ENCODE data around the gene FERMT1. TPM values are rescaled to one million over a fixed set of nuclear protein-coding genes. Genes with fewer than 3 reads are reported as not detected.
"Not testable (repeated sequence)": the region's sequence is repeated elsewhere in the genome, so short reads cannot be mapped to it uniquely, and the experiment has no call there.

Gene FERMT1
- total RNA-seq, 1 experiment from 2014 or later = 1.3 TPM

DNA sequence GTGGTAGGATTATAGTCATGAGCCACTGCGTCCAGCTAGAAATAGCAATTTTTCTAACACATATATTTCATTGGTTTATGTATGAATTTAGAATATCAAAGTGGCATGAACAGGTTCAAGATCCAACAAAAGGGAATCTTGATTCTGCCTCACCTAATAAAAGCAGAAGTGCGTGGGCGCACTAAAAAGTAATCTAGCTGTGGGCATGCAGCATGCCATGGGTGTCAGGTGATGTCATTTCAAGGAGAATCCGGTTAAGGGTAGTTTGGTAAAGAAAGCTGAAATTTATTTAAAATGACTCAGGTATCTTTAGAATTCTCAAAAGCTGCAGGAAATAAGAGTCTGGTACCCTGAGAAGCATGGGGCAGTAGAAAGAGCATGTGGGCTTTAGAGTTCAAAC, 86.6 kb downstream of the FERMT1 start:
- no peaks in the 10 kb centered on the region for H3K4me1 ChIP-seq (ENCODE audit: insufficient read depth, low read length, poor library complexity, severe bottlenecking)
- intact Hi-C loops (cut with micrococcal nuclease; ENCODE audit: unreplicated experiment) = no loop called here
- ChIA-PET CTCF (no interaction called here), POLR2A (ENCODE audit: low non-redundant PET) (no interaction called here)
- peaks cover 42% of the 10 kb centered on the region for H3K36me3 ChIP-seq (ENCODE audit: insufficient read depth, low read length, poor library complexity, severe bottlenecking)
- H3K9me3 ChIP-seq (ENCODE audit: low read depth, low read length, poor library complexity, severe bottlenecking) = no peaks in the 10 kb centered on the region
- H3K27ac ChIP-seq (ENCODE audit: low read depth, low read length, poor library complexity, severe bottlenecking) = no peak overlapping the region
- no peaks in the 10 kb centered on the region for H3K27me3 ChIP-seq (replicated peaks; ENCODE audit: insufficient read depth, low read depth, low read length, poor library complexity)
- DNase-seq (ENCODE audit: low spot score) = no peak
- BruUV-seq (replicated peaks) = no TSS peak
- H3K4me3 ChIP-seq (ENCODE audit: low read depth, low read length, poor library complexity, severe bottlenecking) = no peak overlapping the region
- TF ChIP-seq, protein P1, sequence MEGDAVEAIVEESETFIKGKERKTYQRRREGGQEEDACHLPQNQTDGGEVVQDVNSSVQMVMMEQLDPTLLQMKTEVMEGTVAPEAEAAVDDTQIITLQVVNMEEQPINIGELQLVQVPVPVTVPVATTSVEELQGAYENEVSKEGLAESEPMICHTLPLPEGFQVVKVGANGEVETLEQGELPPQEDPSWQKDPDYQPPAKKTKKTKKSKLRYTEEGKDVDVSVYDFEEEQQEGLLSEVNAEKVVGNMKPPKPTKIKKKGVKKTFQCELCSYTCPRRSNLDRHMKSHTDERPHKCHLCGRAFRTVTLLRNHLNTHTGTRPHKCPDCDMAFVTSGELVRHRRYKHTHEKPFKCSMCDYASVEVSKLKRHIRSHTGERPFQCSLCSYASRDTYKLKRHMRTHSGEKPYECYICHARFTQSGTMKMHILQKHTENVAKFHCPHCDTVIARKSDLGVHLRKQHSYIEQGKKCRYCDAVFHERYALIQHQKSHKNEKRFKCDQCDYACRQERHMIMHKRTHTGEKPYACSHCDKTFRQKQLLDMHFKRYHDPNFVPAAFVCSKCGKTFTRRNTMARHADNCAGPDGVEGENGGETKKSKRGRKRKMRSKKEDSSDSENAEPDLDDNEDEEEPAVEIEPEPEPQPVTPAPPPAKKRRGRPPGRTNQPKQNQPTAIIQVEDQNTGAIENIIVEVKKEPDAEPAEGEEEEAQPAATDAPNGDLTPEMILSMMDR (conservative IDR thresholded peaks at IDR 0.05; ENCODE audit: low read depth, low read length) = no peak
- TF ChIP-seq EZH2 (IDR thresholded peaks at IDR 0.05; ENCODE audit: borderline replicate concordance, low read depth, low read length, poor library complexity, severe bottlenecking) = no peak

DNA sequence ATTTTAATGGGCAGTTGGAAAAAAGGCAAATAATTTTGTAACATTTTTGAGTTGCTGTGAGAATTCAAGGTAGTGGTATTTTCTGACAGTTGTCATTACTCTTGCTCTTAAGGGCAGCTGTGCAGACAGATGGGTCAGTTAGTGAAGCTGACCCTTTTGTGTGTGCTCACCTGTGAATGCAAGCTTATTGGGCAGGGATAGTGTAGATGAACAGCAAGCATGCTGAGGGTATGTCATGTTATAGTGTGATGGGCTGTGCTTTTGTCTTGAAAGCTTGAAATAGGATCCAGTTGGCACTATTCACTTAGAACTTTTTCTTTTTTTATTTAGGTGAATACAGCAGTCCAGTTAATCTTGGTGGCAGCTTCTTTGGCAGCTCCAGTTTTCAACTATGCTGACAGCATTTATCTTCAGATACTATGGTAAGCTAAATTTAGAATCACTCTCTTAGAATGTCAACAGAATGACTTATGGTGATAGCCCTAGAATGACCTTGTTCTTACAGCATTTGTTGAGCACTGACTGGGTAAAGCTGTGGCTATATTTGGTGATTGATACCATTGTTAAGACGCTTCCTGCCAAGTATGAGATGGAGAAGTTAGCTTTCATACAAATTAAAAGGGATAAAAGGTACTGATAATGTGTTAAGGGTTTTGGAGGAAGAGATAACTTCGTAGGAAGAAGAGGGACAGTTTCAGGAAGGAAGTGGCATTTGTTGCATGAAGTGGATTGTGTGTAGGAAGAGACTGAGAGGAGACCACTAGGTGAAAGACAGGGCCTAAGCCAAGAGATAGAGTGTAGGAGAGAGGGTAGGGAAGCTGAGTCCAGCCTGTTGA, 88.5 kb downstream of the FERMT1 start:
- Histone ChIP-seq H3K4me3 (ENCODE audit: low read depth, low read length, poor library complexity, severe bottlenecking) (no peak overlapping the region), H3K27me3 (replicated peaks; ENCODE audit: insufficient read depth, low read depth, low read length, poor library complexity) (no peaks in the 10 kb centered on the region), H3K36me3 (ENCODE audit: insufficient read depth, low read length, poor library complexity, severe bottlenecking) (peaks cover 36% of the 10 kb centered on the region), H3K9me3 (ENCODE audit: low read depth, low read length, poor library complexity, severe bottlenecking) (no peaks in the 10 kb centered on the region), H3K27ac (ENCODE audit: low read depth, low read length, poor library complexity, severe bottlenecking) (no peak overlapping the region), H3K4me1 (ENCODE audit: insufficient read depth, low read length, poor library complexity, severe bottlenecking) (no peaks in the 10 kb centered on the region)
- TF ChIP-seq, protein P1 (conservative IDR thresholded peaks at IDR 0.05; ENCODE audit: low read depth, low read length) = no peak
- no peak for TF ChIP-seq EZH2 (IDR thresholded peaks at IDR 0.05; ENCODE audit: borderline replicate concordance, low read depth, low read length, poor library complexity, severe bottlenecking)
- POLR2A ChIA-PET (ENCODE audit: low non-redundant PET) = no interaction called here
- intact Hi-C loops (cut with micrococcal nuclease; ENCODE audit: unreplicated experiment) = no loop called here
- DNase-seq (ENCODE audit: low spot score) = no peak
- CTCF ChIA-PET = no interaction called here
- BruUV-seq (replicated peaks) = no TSS peak

DNA sequence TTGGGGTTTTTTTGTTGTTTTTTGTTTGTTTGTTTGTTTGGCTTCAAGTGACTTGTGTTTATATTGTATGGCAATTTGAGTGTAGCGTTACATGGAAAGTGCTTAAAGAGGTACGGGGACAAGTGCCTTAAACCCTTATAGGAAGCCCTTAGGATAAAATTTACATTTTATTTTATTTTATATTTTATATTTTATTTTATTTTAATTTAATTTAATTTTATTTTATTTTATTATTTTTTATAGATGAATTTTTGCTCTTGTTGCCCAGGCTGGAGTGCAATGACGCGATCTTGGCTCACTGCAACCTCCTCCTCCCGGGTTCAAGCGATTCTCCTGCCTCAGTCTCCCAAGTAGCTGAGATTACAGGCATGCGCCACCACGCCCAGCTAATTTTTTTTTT, 89.9 kb downstream of the FERMT1 start:
- H3K4me1 ChIP-seq (ENCODE audit: insufficient read depth, low read length, poor library complexity, severe bottlenecking); CTCF ChIA-PET; DNase-seq (ENCODE audit: low spot score); H3K4me3 ChIP-seq (ENCODE audit: low read depth, low read length, poor library complexity, severe bottlenecking); intact Hi-C loops (cut with micrococcal nuclease; ENCODE audit: unreplicated experiment); H3K27ac ChIP-seq (ENCODE audit: low read depth, low read length, poor library complexity, severe bottlenecking); BruUV-seq (replicated peaks); H3K27me3 ChIP-seq (replicated peaks; ENCODE audit: insufficient read depth, low read depth, low read length, poor library complexity); POLR2A ChIA-PET (ENCODE audit: low non-redundant PET); H3K9me3 ChIP-seq (ENCODE audit: low read depth, low read length, poor library complexity, severe bottlenecking): not testable (repeated sequence)
- peaks cover 31% of the 10 kb centered on the region for H3K36me3 ChIP-seq (ENCODE audit: insufficient read depth, low read length, poor library complexity, severe bottlenecking)

All from A673 (cell line).